ENCODE measurements around the gene AOPEP. TPM values are rescaled to one million over a fixed set of nuclear protein-coding genes. Genes with fewer than 3 reads are reported as not detected.

AOPEP gene
- total and polyA plus RNA-seq, 2 of the 13 experiments (the other 11 are each of a cell fraction or from before 2014, with no cell fraction given) = 22.2 to 41.6 TPM

- no peak for TF ChIP-seq ZBTB40 (IDR thresholded peaks at IDR 0.05)
- TF ChIP-seq ZBTB40 (CRISPR knock-in tag; IDR thresholded peaks at IDR 0.05) = no peak; the same call in 1 of the 2 replicates
- TF ChIP-seq ZNF331 (CRISPR knock-in tag; IDR thresholded peaks at IDR 0.05) = peak; percentile 82
- TF ChIP-seq CCAR2 (optimal IDR thresholded peaks at IDR 0.05; ENCODE audit: low read depth, low read length) = no peak
- no peak for TF ChIP-seq GLMP (CRISPR knock-in tag; IDR thresholded peaks at IDR 0.05; ENCODE audit: borderline replicate concordance)
- no peak; the same call in 1 of the 2 replicates for TF ChIP-seq ARID4A (CRISPR knock-in tag; IDR thresholded peaks at IDR 0.05; ENCODE audit: borderline replicate concordance)
- TF ChIP-seq SMYD3 (CRISPR knock-in tag; IDR thresholded peaks at IDR 0.05) = no peak
- TF ChIP-seq ZNF160 (CRISPR knock-in tag; IDR thresholded peaks at IDR 0.05) = no peak
- TF ChIP-seq NCOA1 (CRISPR knock-in tag; IDR thresholded peaks at IDR 0.05) = no peak
- no peak for TF ChIP-seq ZNF563 (CRISPR knock-in tag; IDR thresholded peaks at IDR 0.05)
- peak; percentile 78; the same call in 1 of the 2 replicates for TF ChIP-seq POGK (CRISPR knock-in tag; conservative IDR thresholded peaks at IDR 0.05)
These were observed 140.9 kb downstream of the AOPEP start (continued) for GRCh38 chr9:94867281-94867841.
